OCI-LY3 (cell line): ENCODE measurements around the gene UNC5A.

Experiments
- CTCF ChIP-seq: fragments of 200-600, 300-600 bp; sonication (generic); IDR thresholded peaks from 2 replicates; pipeline ENCODE4 v1.5.1; 2014; ENCODE audit warnings: antibody characterized with exemption, low read length, low read depth
- EZH2phosphoT487 ChIP-seq: fragments of 200-600 bp; shearing (Covaris generic); IDR thresholded peaks from 2 replicates; pipeline ENCODE4 v1.6.1; 2018; ENCODE audit warnings: antibody characterized with exemption, mixed run types, low read depth

GRCh38 chr5:176798949-176799348, 11.4 kb upstream of the UNC5A start:
- TF ChIP-seq CTCF (no peak), EZH2phosphoT487 (no peak)
